HFF-Myc (cell line): Measurements from ENCODE around the gene CFAP58.
A peak's percentile ranks its signal among the peaks of the same experiment; 100 is the strongest.

Experiments
- DNase-seq: peaks from one replicate; pipeline ENCODE4 v3.0.0-alpha.2; 2011; ENCODE audit warnings: low read depth; ENCODE audit errors: extremely low read depth
- H3K4me3 ChIP-seq: replicated peaks from 2 replicates; pipeline ENCODE4 v1.5.1; 2011; ENCODE audit warnings: low read depth, mild to moderate bottlenecking, control low read depth, low read length
- TF ChIP-seq, protein P1 (sequence below): IDR thresholded peaks from 2 replicates; pipeline ENCODE4 v1.5.1; 2012; ENCODE audit warnings: mild to moderate bottlenecking, low read depth, low read length, control low read depth; ENCODE audit errors: missing control alignments

The CFAP58 gene

GRCh38 chr10:104353325-104354048 is at the start of gene CFAP58:
CFAP58 (plus strand) TSS chr10:104353833; CDS start chr10:104353898, 65 bp downstream.
- no peak for DNase-seq
- peak within 1 kb of the TSS; percentile 40 for H3K4me3 ChIP-seq
- TF ChIP-seq, protein P1, sequence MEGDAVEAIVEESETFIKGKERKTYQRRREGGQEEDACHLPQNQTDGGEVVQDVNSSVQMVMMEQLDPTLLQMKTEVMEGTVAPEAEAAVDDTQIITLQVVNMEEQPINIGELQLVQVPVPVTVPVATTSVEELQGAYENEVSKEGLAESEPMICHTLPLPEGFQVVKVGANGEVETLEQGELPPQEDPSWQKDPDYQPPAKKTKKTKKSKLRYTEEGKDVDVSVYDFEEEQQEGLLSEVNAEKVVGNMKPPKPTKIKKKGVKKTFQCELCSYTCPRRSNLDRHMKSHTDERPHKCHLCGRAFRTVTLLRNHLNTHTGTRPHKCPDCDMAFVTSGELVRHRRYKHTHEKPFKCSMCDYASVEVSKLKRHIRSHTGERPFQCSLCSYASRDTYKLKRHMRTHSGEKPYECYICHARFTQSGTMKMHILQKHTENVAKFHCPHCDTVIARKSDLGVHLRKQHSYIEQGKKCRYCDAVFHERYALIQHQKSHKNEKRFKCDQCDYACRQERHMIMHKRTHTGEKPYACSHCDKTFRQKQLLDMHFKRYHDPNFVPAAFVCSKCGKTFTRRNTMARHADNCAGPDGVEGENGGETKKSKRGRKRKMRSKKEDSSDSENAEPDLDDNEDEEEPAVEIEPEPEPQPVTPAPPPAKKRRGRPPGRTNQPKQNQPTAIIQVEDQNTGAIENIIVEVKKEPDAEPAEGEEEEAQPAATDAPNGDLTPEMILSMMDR = peak; percentile 74

DNA sequence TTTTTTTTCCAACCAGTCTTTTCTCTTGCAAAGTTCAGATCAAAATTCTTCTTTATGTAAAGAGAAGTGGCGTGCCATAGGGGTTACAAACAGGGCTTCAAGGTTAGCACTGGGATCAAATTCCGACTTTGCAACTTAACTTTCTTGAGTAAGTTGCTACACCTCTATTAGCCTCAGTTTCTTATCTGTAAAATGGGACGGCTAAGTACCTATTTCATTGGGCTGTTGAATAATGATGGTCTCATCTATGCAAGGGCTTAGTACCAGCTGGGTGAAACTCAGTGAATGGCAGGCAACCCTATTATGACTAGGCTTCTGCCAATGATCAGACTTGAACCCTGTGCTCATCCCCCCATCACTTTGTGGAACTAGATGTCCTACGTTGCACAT is 49.3 kb upstream of the CFAP58 start:
- no peak overlapping the region for H3K4me3 ChIP-seq
- TF ChIP-seq, protein P1 = no peak
- no peak for DNase-seq

DNA sequence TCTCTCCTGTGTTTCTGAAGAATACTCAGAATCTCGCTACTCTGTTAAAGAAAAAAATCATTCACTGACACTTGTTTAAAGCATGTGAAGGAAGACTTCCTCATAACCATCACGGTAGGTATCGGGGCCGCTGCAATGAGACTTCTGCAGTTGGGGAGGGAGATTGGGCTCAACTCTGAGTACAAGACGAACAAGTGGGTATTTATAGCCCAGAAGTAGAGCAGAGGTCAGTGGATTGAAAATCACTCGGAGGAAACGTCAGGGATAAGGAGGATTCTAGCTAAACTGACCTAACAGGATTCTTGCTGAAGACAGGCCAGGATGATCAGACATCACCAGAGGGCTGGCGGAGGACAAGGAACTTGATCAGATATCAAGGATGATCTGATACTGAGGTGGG is 48.7 kb upstream of the CFAP58 start:
- no peak for DNase-seq
- TF ChIP-seq, protein P1 = no peak

GRCh38 chr10:104306897-104307296 is 46.7 kb upstream of the CFAP58 start:
- H3K4me3 ChIP-seq = no peak overlapping the region
- TF ChIP-seq, protein P1 = no peak
- DNase-seq = no peak

More for the DNA sequence above, 48.7 kb upstream of the CFAP58 start:
- no peak overlapping the region for H3K4me3 ChIP-seq

- TF ChIP-seq, protein P1 = no peak
- H3K4me3 ChIP-seq = no peak overlapping the region
- DNase-seq = no peak
Measured at GRCh38 chr10:104307576-104308438, 45.8 kb upstream of the CFAP58 start.

- no peak overlapping the region for H3K4me3 ChIP-seq
- DNase-seq = no peak
- TF ChIP-seq, protein P1 = no peak
Measured at GRCh38 chr10:104308439-104308903, 45.2 kb upstream of the CFAP58 start.
